HK-2 (cell line): ENCODE measurements around the gene DNAH6.
"Not testable (repeated sequence)": the region's sequence is repeated elsewhere in the genome, so short reads cannot be mapped to it uniquely, and the experiment has no call there.

Experiments used
- DNase-seq: peaks from one replicate; pipeline ENCODE4 v3.0.0-alpha.2; 2018; ENCODE audit not compliant: unreplicated experiment

The DNAH6 gene

GRCh38 chr2:84516234-84516986 lies at the start of gene DNAH6:
DNAH6 (plus strand) TSS chr2:84516498; CDS start chr2:84517827, 1,329 bp downstream.
- DNase-seq, result peak; percentile 76

- DNase-seq, result no peak
Measured at GRCh38 chr2:84467389-84467788, 48.9 kb upstream of the DNAH6 start.

GRCh38 chr2:84472423-84472822 lies 43.9 kb upstream of the DNAH6 start:
- DNase-seq, result not testable (repeated sequence)

- no peak for DNase-seq
Measured at GRCh38 chr2:84472856-84473565, 43.3 kb upstream of the DNAH6 start.

DNA sequence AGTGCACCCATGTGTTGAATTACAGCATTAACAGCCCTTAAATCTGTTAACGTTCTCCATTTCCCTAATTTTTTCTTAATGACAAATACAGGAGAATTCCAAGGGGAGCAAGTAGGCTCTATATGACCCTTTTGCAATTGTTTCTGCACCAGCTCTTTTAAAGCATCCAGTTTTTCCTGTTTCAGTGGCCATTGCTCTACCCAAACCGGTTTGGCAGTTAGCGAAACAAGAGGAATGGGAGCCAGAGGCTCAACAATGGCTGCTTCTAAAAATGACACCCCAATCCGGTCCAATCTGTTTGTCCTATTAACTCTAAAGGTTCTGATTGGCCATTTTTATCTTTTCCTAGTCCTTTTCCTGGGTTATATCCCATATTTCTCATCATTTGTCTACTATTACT lies 42.1 kb upstream of the DNAH6 start:
- DNase-seq, result no peak

- DNase-seq, result no peak
Measured at GRCh38 chr2:84477886-84478285, 38.4 kb upstream of the DNAH6 start.

DNA sequence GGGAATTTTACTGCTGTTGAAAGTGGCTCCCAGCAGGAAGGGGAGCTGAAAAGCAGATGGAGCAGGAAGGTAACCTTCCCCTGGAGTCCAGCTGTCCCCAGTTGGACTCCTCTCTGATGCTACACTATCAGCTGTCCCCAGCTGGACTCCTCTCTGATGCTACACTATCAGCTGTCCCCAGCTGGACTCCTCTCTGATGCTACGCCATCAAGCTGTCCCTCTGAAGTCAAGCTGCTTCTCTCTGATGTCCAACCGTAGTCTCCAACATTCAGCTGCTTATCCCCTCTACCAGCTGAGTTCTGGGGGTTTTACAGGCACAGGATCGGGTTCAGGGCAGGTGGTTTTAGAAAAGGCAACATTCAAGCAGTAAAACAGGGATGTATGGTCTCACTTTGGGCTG lies 37.4 kb upstream of the DNAH6 start:
- no peak for DNase-seq

DNA sequence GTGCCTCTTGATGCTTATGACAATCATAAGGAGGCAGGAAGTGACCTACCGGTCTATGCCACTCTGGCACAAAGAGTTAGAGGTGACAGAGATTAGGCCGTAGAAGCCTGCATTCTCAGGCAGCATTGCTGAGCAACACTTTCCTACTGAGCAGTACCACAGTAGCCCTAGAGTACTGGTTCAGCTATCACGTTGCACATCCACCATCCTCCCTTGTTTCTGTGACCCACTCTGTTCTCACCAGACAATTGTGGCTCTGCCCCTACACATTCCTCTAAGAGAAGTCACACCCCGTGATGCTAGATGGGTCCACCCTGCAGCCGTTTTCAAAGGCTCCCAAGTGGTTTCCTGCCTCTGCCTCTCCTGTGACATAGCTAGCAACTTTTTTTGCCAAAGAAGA lies 34.6 kb upstream of the DNAH6 start:
- DNase-seq, result peak; percentile 14

GRCh38 chr2:84482603-84483002 lies 33.7 kb upstream of the DNAH6 start:
- DNase-seq, result no peak

DNA sequence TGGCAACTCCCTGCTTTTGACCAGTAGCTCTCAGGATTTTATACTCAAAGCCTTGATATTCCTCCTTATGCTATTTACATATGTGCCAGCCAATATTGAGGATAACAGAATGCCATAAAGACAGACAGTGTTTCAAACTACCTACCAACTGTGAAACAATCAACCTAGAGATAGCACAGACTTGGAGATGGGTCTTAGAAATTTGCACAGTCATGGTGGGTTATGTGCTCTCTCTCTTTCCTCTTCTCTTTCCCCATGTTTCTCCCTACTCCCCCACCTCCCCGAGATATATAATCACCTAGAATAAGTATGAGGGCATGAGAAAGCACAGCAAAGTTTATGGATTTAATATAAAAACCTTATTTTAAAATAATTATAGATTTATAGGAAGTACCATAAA lies 33.0 kb upstream of the DNAH6 start:
- no peak for DNase-seq

GRCh38 chr2:84486441-84487115 lies 29.7 kb upstream of the DNAH6 start:
- DNase-seq, result peak; percentile 51

- no peak for DNase-seq
Measured at GRCh38 chr2:84487298-84487996, 28.9 kb upstream of the DNAH6 start.

DNA sequence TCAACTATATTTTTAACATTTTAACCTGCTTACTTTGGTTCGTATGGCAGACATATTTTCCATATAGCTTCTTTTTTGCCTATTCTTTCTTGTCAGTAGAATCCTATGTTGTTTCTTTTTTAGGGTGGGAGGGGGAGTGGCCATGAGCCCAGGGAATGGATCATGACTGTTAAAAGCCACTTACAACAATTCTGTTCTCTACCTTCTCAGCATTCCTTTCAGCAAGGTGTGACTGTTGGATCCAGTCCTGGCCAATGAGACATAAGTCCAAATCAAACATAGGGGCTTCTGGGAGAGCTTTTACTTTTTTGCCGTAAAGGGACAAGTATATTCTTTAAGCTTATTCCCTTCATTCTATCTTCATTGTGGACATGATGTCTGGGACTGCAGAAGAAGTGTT lies 25.0 kb upstream of the DNAH6 start:
- no peak for DNase-seq

- DNase-seq, result no peak
Measured at GRCh38 chr2:84491741-84492140, 24.6 kb upstream of the DNAH6 start.

GRCh38 chr2:84492571-84492970 lies 23.7 kb upstream of the DNAH6 start:
- no peak for DNase-seq

DNA sequence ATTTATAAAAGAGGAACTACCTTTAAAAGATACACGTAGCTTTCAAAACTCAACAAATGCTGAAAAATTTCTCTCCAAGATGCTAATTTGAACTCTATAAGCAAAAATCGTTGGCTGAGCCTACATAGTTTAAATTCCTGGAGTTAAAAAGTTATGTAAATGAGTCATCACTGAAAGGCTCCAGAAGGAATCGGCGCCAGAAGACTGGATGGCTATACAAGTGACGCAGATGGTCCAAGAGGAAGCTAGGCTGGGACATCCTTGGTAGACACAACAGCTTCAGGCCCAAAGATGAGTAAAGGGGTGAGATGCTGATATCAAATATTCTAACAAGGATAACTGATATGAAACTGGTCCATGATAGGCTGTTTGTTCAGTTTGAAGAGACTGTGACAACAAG lies 22.8 kb upstream of the DNAH6 start:
- peak; percentile 54 for DNase-seq

GRCh38 chr2:84494070-84494469 lies 22.2 kb upstream of the DNAH6 start:
- no peak for DNase-seq

DNA sequence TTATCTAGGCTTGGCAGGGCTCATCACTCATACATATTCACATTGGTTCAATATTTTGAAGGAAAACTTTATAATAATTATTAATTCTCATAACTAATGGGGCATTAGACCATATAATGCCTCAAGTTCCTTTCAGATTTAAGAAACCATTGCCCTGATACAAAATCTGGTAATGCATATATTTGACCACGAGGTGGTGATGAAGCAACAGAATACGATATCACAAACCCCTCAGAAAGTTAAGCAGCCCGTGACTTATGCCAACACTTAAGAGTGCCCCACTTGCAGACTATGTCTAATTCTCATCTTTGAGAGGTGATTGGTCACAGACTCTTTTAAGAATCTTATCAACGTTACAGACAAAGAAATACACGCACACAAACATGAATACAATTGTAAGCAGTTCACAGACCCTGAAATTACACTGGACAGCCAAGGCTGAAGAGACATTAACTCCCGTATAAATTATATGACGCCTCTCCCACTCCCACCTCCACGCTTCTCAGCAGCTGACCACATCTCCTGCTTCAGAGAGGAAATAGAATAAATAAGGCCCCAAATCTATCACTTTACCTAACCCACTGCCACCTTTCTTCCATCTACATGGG lies 20.7 kb upstream of the DNAH6 start:
- no peak for DNase-seq

DNA sequence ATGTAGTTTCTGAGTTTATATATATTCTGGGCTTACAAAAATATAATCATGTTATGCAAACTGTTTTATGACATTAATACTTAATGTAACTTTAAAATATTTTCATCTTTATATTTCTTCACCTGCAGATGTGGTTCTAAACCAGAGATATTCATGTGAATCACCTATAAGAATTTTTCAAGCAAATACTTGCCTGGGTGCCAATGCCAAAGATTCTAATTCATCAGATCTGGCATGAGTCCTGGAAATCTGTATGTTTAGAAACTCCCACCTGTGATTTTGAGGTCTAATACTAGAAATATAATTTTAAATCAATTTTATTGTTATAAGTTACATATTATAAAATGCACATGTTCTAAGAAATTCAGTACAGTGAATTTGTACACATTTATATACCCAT lies 19.9 kb upstream of the DNAH6 start:
- DNase-seq, result no peak

DNA sequence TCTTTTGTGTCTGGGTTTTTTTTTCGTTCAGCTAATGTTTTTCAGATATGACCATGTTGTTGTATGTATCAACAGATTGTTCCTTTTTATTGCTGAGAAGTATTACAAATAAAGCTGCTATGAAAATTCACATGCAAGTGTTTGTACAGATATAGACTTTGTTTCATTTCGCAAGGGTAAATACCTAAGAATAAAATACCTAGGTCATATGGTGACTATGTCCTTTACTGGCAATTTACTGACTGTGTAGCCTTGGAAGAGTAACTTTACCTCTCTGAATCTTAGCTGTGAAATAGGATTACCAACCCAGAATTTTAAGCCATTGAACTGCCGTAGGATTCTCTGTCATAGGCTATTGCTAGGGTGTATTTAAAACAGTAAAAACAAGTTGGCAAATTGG lies 19.0 kb upstream of the DNAH6 start:
- DNase-seq, result no peak

- DNase-seq, result no peak
Measured at GRCh38 chr2:84498150-84498799, 18.0 kb upstream of the DNAH6 start.
